Measurements from ENCODE around the gene PAN2.
"Not testable (repeated sequence)": the region's sequence is repeated elsewhere in the genome, so short reads cannot be mapped to it uniquely, and the experiment has no call there.

Gene PAN2

DNA sequence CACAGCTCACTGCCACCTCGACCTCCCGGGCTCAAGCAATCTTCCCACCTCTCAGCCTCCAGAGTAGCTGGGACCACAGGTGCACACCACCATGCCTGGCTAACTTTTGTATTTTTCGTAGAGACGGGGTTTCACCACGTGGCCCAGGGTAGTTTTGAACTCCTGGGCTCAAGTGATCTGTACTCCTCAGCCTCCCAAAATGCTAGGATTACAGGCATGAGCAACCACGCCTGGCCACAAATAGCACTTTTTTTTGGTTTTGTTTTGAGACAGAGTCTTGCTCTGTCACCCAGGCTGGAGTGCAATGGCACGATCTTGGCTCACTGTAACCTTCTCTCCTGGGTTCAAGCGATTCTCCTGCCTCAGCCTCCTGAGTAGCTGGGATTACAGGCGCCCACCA is 13.5 kb upstream of the PAN2 start:
- intact Hi-C loops (cut with DNase I); DNase-seq: not testable (repeated sequence)

- DNase-seq, result no peak
- intact Hi-C loops (cut with DNase I), result no loop called here
Observed at GRCh38 chr12:56346675-56347074, 12.9 kb upstream of the PAN2 start.

GRCh38 chr12:56342290-56342689 is 8.5 kb upstream of the PAN2 start:
- intact Hi-C loops (cut with DNase I); DNase-seq: not testable (repeated sequence)

- intact Hi-C loops (cut with DNase I), result no loop called here
- DNase-seq, result no peak
Observed at GRCh38 chr12:56341616-56342015, 7.8 kb upstream of the PAN2 start.

DNA sequence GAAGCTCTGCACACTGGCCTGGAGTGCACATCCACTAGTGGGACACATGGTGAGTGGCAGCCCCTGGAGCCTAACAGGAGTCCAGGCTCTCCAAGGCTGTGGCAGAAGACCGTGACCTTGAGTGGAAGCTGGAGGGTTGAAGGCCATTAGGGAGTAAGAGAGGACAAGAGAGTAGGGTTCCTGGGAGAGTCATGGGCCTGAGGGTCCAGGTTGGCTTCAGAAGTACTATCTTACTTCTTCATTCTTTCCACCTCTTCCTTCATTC is 5.3 kb upstream of the PAN2 start:
- intact Hi-C loops (cut with DNase I), result no loop called here
- no peak for DNase-seq

GRCh38 chr12:56338308-56339157 is 4.7 kb upstream of the PAN2 start, which contains the start of gene IL23A:
Gene IL23A, plus strand, starts transcription at chr12:56338884. Its CDS starts 161 bp downstream, at chr12:56339045.
- no peak for DNase-seq
- intact Hi-C loops (cut with DNase I), result no loop called here

- no peak for DNase-seq
- intact Hi-C loops (cut with DNase I), result no loop called here
Observed at GRCh38 chr12:56337753-56338251, 4.0 kb upstream of the PAN2 start.

GRCh38 chr12:56336361-56337167 is 2.8 kb upstream of the PAN2 start:
- intact Hi-C loops (cut with DNase I), result no loop called here
- DNase-seq, result peak in 13 of 42 donors; percentile 14 to 45 (median 22)

- intact Hi-C loops (cut with DNase I); DNase-seq: not testable (repeated sequence)
Observed at GRCh38 chr12:56335527-56335926, 1.7 kb upstream of the PAN2 start.

DNA sequence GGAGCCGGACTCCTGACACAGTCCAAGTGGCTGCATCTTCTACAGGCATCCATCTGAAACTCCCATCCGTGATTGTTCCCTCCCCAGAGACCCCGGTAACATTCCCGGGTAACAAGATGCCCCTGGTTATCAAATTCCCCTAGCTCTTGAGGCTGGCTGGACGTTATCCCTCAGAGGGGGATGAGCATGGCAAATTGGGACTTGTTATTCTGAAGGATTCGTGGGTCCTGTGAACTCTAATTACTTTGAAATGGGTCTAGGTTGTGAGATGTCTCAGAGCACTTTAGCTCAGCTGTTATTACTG is 642 bp upstream of the PAN2 start:
- no peak for DNase-seq
- intact Hi-C loops (cut with DNase I), result loop anchor here (5.0 kb wide), 1 partner anchor 133 kb away; the partner anchor contains the start of gene SPRYD4

- DNase-seq, result peak in 2 of 42 donors; percentile 15 to 58
- intact Hi-C loops (cut with DNase I), result loop anchor here (5.0 kb wide), 1 partner anchor 134 kb away; the partner anchor contains the start of gene SPRYD4
Observed at GRCh38 chr12:56333197-56333678, 562 bp downstream of the PAN2 start.

- intact Hi-C loops (cut with DNase I), result loop anchor here (5.0 kb wide), 1 partner anchor 135 kb away; the partner anchor contains the start of gene SPRYD4
Observed at GRCh38 chr12:56332512-56333196, 1.1 kb downstream of the PAN2 start.

DNA sequence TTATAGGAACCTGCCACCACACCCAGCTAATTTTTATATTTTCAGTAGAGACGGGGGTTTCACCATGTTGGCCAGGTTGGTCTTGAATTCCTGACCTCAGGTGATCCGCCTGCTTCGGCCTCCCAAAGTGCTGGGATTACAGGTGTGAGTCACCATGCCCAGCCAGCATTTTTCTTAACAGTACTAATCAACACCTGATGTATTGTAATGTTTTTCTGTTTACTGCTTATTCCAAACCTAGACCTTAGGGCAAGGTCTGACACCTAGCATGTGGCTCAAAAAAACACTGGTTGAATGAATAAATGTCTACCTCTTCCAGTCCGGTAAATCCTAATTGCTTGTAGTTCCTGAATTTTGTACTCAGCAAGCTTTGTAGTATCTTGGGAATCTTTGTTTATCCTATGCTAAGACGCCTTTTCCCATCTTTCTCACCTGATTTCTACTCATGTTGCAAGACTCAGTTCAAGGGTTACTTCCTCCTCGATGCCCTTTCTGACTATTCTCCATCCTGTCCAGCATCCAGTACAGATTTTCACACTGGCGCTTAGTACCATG is 2.8 kb downstream of the PAN2 start:
- intact Hi-C loops (cut with DNase I), result loop anchor here (5.0 kb wide), 1 partner anchor 136 kb away; the partner anchor contains the start of gene SPRYD4
- no peak for DNase-seq

More at GRCh38 chr12:56332512-56333196, 1.1 kb downstream of the PAN2 start:
- DNase-seq, result no peak

- intact Hi-C loops (cut with DNase I), result no loop called here
- no peak for DNase-seq
Observed at GRCh38 chr12:56326533-56326932, 7.3 kb downstream of the PAN2 start.

GRCh38 chr12:56326126-56326525 is 7.7 kb downstream of the PAN2 start:
- intact Hi-C loops (cut with DNase I), result no loop called here
- no peak for DNase-seq

DNA sequence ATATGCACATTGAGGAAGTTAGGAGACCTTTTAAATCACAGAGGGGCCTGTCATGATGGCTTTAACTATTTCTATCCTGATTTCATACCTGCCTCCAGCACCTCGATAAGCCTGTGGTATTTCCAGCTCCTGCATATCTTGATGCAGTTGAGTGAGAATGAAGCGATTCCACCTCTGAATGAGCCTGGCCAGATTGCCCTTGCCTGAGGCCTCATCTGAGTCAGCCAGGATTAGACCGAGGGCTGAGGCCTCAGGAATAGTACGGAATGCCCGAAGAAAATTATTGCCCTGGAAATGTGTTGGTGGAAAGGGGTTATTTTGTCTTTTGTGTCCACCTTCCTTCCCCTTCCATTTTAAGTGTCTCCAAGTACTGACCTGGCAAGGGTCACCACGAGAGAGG is 9.6 kb downstream of the PAN2 start:
- no peak for DNase-seq
- intact Hi-C loops (cut with DNase I), result no loop called here

DNA sequence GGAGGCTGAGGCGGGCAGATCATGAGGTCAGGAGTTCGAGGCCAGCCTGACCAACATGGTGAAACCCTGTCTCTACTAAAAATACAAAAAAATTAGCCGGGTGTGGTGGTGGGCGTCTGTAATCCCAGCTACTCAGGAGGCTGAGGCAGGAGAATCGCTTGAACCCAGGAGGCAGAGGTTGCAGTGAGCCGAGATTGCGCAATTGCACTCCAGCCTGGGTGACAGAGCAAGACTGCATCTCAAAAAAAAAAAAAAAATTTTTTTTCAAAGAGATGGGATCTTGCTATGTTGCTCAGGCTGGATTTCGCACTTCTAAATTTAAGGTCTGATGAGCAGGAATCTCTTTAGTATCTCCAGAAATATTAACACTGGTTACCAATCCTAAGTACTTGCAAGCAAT is 12.2 kb downstream of the PAN2 start:
- intact Hi-C loops (cut with DNase I); DNase-seq: not testable (repeated sequence)

- DNase-seq, result no peak
- intact Hi-C loops (cut with DNase I), result no loop called here
Observed at GRCh38 chr12:56321027-56321426, 12.8 kb downstream of the PAN2 start.

GRCh38 chr12:56317675-56318074 is 16.1 kb downstream of the PAN2 start:
- intact Hi-C loops (cut with DNase I), result no loop called here
- no peak for DNase-seq

Measured in head of caudate nucleus (tissue), 42 donors.